ENCODE data around the gene IL1RL2. TPM values are rescaled to one million over a fixed set of nuclear protein-coding genes. Genes with fewer than 3 reads are reported as not detected.
A peak's percentile ranks its signal among the peaks of the same experiment; 100 is the strongest.

Gene IL1RL2
- total and polyA plus RNA-seq, 4 donors: 0.35 to 1.3 (median 0.82) TPM

DNA sequence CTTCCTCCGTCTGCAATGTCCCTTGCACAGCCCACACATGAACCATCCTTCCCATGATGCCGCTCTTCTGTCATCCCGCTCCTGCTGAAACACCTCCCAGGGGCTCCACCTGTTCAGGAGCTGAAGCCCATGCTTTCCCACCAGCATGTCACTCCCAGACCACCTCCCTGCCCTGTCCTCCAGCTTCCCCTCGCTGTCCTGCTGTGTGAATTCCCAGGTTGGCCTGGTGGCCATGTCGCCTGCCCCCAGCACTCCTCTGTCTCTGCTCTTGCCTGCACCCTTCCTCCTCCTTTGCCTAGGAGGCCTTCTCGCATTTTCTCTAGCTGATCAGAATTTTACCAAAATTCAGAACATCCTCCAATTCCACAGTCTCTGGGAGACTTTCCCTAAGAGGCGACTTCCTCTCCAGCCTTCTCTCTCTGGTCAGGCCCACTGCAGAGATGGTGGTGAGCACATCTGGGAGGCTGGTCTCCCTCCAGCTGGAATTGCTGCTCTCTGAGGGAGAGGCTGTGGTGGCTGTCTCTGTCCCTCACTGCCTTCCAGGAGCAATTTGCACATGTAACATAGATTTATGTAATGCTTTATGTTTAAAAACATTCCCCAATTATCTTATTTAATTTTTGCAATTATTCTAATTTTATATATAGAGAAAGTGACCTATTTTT is 8.9 kb upstream of the IL1RL2 start:
- H3K9ac ChIP-seq (ENCODE audit: insufficient read depth in 1 of 2, low read length in 2 of 2): no peak overlapping the region
- DNase-seq (no peak), ATAC-seq (ENCODE audit: insufficient read depth, low FRiP score) (no peak)
- H3K9me3 ChIP-seq (ENCODE audit: control insufficient read depth in 4 of 4, insufficient read depth in 3 of 4, low read length in 3 of 4): no peaks in the 10 kb centered on the region
- H3K4me1 ChIP-seq (ENCODE audit: control insufficient read depth in 5 of 5, insufficient read depth in 5 of 5, low read length in 5 of 5): peaks cover 0 to 11% (median 4%) of the 10 kb centered on the region in 5 donors
- H3K4me3 ChIP-seq: no peak overlapping the region
- WGBS, 2 donors: 90 to 99% methylated on average over 7 of the region's 7 CpGs
- H3K27ac ChIP-seq (ENCODE audit: low read depth in 1 of 2, low read length in 1 of 2): peak overlapping the region in 1 of 2 donors; percentile 20
- H3K27me3 ChIP-seq (ENCODE audit: control insufficient read depth in 3 of 3, insufficient read depth in 3 of 3, low read length in 2 of 3): no peaks in the 10 kb centered on the region
- peaks cover 14 to 57% (median 29%) of the 10 kb centered on the region in 4 donors for H3K36me3 ChIP-seq (ENCODE audit: control insufficient read depth in 4 of 4, insufficient read depth in 4 of 4, low read length in 4 of 4)
- TF ChIP-seq, protein P1, sequence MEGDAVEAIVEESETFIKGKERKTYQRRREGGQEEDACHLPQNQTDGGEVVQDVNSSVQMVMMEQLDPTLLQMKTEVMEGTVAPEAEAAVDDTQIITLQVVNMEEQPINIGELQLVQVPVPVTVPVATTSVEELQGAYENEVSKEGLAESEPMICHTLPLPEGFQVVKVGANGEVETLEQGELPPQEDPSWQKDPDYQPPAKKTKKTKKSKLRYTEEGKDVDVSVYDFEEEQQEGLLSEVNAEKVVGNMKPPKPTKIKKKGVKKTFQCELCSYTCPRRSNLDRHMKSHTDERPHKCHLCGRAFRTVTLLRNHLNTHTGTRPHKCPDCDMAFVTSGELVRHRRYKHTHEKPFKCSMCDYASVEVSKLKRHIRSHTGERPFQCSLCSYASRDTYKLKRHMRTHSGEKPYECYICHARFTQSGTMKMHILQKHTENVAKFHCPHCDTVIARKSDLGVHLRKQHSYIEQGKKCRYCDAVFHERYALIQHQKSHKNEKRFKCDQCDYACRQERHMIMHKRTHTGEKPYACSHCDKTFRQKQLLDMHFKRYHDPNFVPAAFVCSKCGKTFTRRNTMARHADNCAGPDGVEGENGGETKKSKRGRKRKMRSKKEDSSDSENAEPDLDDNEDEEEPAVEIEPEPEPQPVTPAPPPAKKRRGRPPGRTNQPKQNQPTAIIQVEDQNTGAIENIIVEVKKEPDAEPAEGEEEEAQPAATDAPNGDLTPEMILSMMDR (IDR thresholded peaks at IDR 0.05; ENCODE audit: control extremely low read depth, extremely low read depth): no peak

- WGBS, 2 donors: 68 to 82% methylated on average over 3 of the region's 3 CpGs
- peaks cover 0 to 11% (median 4%) of the 10 kb centered on the region in 5 donors for H3K4me1 ChIP-seq (ENCODE audit: control insufficient read depth in 5 of 5, insufficient read depth in 5 of 5, low read length in 5 of 5)
- TF ChIP-seq, protein P1 (IDR thresholded peaks at IDR 0.05; ENCODE audit: control extremely low read depth, extremely low read depth): no peak
- H3K9ac ChIP-seq (ENCODE audit: insufficient read depth in 1 of 2, low read length in 2 of 2): no peak overlapping the region
- H3K9me3 ChIP-seq (ENCODE audit: control insufficient read depth in 4 of 4, insufficient read depth in 3 of 4, low read length in 3 of 4): no peaks in the 10 kb centered on the region
- H3K27ac ChIP-seq (ENCODE audit: low read depth in 1 of 2, low read length in 1 of 2): no peak overlapping the region
- ATAC-seq (ENCODE audit: insufficient read depth, low FRiP score): no peak
- no peak overlapping the region for H3K4me3 ChIP-seq
- H3K27me3 ChIP-seq (ENCODE audit: control insufficient read depth in 3 of 3, insufficient read depth in 3 of 3, low read length in 2 of 3): no peaks in the 10 kb centered on the region
- DNase-seq: no peak
- peaks cover 9 to 46% (median 23%) of the 10 kb centered on the region in 4 donors for H3K36me3 ChIP-seq (ENCODE audit: control insufficient read depth in 4 of 4, insufficient read depth in 4 of 4, low read length in 4 of 4)
Observed at GRCh38 chr2:102179061-102179460, 7.8 kb upstream of the IL1RL2 start.

- Histone ChIP-seq H3K4me3 (no peak overlapping the region), H3K36me3 (ENCODE audit: control insufficient read depth in 4 of 4, insufficient read depth in 4 of 4, low read length in 4 of 4) (peaks cover 9 to 37% (median 19%) of the 10 kb centered on the region in 4 donors), H3K27ac (ENCODE audit: low read depth in 1 of 2, low read length in 1 of 2) (no peak overlapping the region), H3K9me3 (ENCODE audit: control insufficient read depth in 4 of 4, insufficient read depth in 3 of 4, low read length in 3 of 4) (no peaks in the 10 kb centered on the region), H3K9ac (ENCODE audit: insufficient read depth in 1 of 2, low read length in 2 of 2) (no peak overlapping the region), H3K27me3 (ENCODE audit: control insufficient read depth in 3 of 3, insufficient read depth in 3 of 3, low read length in 2 of 3) (no peaks in the 10 kb centered on the region), H3K4me1 (ENCODE audit: control insufficient read depth in 5 of 5, insufficient read depth in 5 of 5, low read length in 5 of 5) (peaks cover 0 to 11% (median 4%) of the 10 kb centered on the region in 5 donors)
- WGBS, 2 donors: 97 to 100% methylated on average over 2 of the region's 2 CpGs
- TF ChIP-seq, protein P1 (IDR thresholded peaks at IDR 0.05; ENCODE audit: control extremely low read depth, extremely low read depth): no peak
- DNase-seq (no peak), ATAC-seq (ENCODE audit: insufficient read depth, low FRiP score) (no peak)
Observed at GRCh38 chr2:102179788-102180686, 6.8 kb upstream of the IL1RL2 start.
